ENCODE measurements around the gene BAAT. TPM values are rescaled to one million over a fixed set of nuclear protein-coding genes. Genes with fewer than 3 reads are reported as not detected.
"Not testable (repeated sequence)": the region's sequence is repeated elsewhere in the genome, so short reads cannot be mapped to it uniquely, and the experiment has no call there.

BAAT gene
- under 0.01 TPM in 1 of 2 replicates, not detected in the other for total RNA-seq

- DNase-seq (ENCODE audit: low read depth, low spot score), result not testable (repeated sequence)
These were observed at the start of gene BAAT for GRCh38 chr9:101384873-101385536. BAAT (minus strand) TSS chr9:101385006; CDS start chr9:101371404, 13,602 bp downstream.

GRCh38 chr9:101433229-101433628, 48.4 kb upstream of the BAAT start:
- no peak for DNase-seq (ENCODE audit: low read depth, low spot score)

- no peak for DNase-seq (ENCODE audit: low read depth, low spot score)
These were observed 47.9 kb upstream of the BAAT start for GRCh38 chr9:101432740-101433139.

GRCh38 chr9:101432171-101432570, 47.4 kb upstream of the BAAT start:
- DNase-seq (ENCODE audit: low read depth, low spot score), result no peak

GRCh38 chr9:101429736-101430135, 44.9 kb upstream of the BAAT start:
- DNase-seq (ENCODE audit: low read depth, low spot score), result no peak

- DNase-seq (ENCODE audit: low read depth, low spot score), result no peak
These were observed 44.1 kb upstream of the BAAT start for GRCh38 chr9:101428909-101429308.

GRCh38 chr9:101427957-101428655, 43.3 kb upstream of the BAAT start:
- DNase-seq (ENCODE audit: low read depth, low spot score), result no peak

GRCh38 chr9:101427358-101427757, 42.6 kb upstream of the BAAT start:
- DNase-seq (ENCODE audit: low read depth, low spot score), result no peak

GRCh38 chr9:101421653-101422065, 36.9 kb upstream of the BAAT start:
- no peak for DNase-seq (ENCODE audit: low read depth, low spot score)

- DNase-seq (ENCODE audit: low read depth, low spot score), result no peak
These were observed 35.1 kb upstream of the BAAT start for GRCh38 chr9:101419863-101420262.

GRCh38 chr9:101418518-101419430, 34.0 kb upstream of the BAAT start:
- DNase-seq (ENCODE audit: low read depth, low spot score), result no peak

GRCh38 chr9:101417977-101418376, 33.2 kb upstream of the BAAT start:
- DNase-seq (ENCODE audit: low read depth, low spot score), result no peak

GRCh38 chr9:101417389-101417788, 32.6 kb upstream of the BAAT start:
- DNase-seq (ENCODE audit: low read depth, low spot score), result no peak

GRCh38 chr9:101415578-101415977, 30.8 kb upstream of the BAAT start:
- no peak for DNase-seq (ENCODE audit: low read depth, low spot score)

GRCh38 chr9:101414839-101415238, 30.0 kb upstream of the BAAT start:
- no peak for DNase-seq (ENCODE audit: low read depth, low spot score)

- no peak for DNase-seq (ENCODE audit: low read depth, low spot score)
These were observed 24.3 kb upstream of the BAAT start for GRCh38 chr9:101409079-101409477.

- DNase-seq (ENCODE audit: low read depth, low spot score), result no peak
These were observed 23.7 kb upstream of the BAAT start for GRCh38 chr9:101408374-101409078.

- DNase-seq (ENCODE audit: low read depth, low spot score), result no peak
These were observed 18.9 kb upstream of the BAAT start for GRCh38 chr9:101403516-101404285.

- peak; percentile 49 for DNase-seq (ENCODE audit: low read depth, low spot score)
These were observed 15.3 kb upstream of the BAAT start for GRCh38 chr9:101400120-101400519.

- no peak for DNase-seq (ENCODE audit: low read depth, low spot score)
These were observed 14.8 kb upstream of the BAAT start for GRCh38 chr9:101399643-101399970.

Measured in pulmonary artery endothelial cell (primary cell).